Breast epithelium (tissue), 4 donors: Measurements from ENCODE around the gene CAMK2N2. TPM values are rescaled to one million over a fixed set of nuclear protein-coding genes. Genes with fewer than 3 reads are reported as not detected.

Experiments used
- DNase-seq, 2 donors: peaks; one replicate each; pipeline ENCODE4 v3.0.0-alpha.2; 2019; ENCODE audit warnings: low spot score in 2 of 2
- H3K27ac ChIP-seq, 2 donors: fragments of 200-600 bp; sonication (generic) in 1 of 2; one replicate each; pipeline ENCODE4 v1.5.1; 2016 to 2019; ENCODE audit warnings: mild to moderate bottlenecking in 1 of 2
- H3K27me3 ChIP-seq, 2 donors: fragments of 200-600 bp; sonication (generic) in 1 of 2; one replicate each; pipeline versions ENCODE4 v1.5.1 to v1.6.0; 2017 to 2019; ENCODE audit warnings: control low read depth in 1 of 2, mild to moderate bottlenecking in 1 of 2
- H3K36me3 ChIP-seq: fragments of 200-600 bp; one replicate; pipeline ENCODE4 v1.5.1; 2019
- H3K4me1 ChIP-seq, 2 donors: fragments of 200-600 bp; sonication (generic); one replicate each; pipeline ENCODE4 v1.5.1; 2016 to 2019; ENCODE audit warnings: control low read depth in 1 of 2
- H3K4me3 ChIP-seq, 3 donors: fragments of 200-600 bp; sonication (generic); 1 replicate in 2 of 3; 2 replicates in 1 of 3; pipeline ENCODE4 v1.5.1; 2016 to 2019; ENCODE audit warnings: mild to moderate bottlenecking in 3 of 3, moderate library complexity in 2 of 3
- H3K9me3 ChIP-seq, 2 donors: fragments of 200-600 bp; sonication (generic) in 1 of 2; one replicate each; pipeline ENCODE4 v1.5.1; 2016 to 2019; ENCODE audit warnings: control low read depth in 1 of 2
- CTCF ChIP-seq, 3 donors: fragments of 450-650 bp; IDR thresholded peaks; one replicate each; pipeline ENCODE4 v1.5.1; 2016 to 2017; ENCODE audit warnings: antibody characterized with exemption in 3 of 3, mild to moderate bottlenecking in 3 of 3, moderate library complexity in 3 of 3
- POLR2A ChIP-seq: fragments of 450-650 bp; IDR thresholded peaks from one replicate; pipeline ENCODE4 v1.6.1; 2016; ENCODE audit warnings: antibody characterized with exemption, mild to moderate bottlenecking, moderate library complexity
- POLR2AphosphoS5 ChIP-seq, 3 donors: sonication (generic); formaldehyde crosslinking; IDR thresholded peaks; one replicate each; pipeline ENCODE4 v1.6.1; 2017; ENCODE audit warnings: antibody characterized with exemption in 3 of 3
- intact Hi-C: fragments of 100-400 bp; cut with DNase I; formaldehyde crosslinking; loops from one replicate; pipeline ENCODE4 v1.15.1; 2023; ENCODE audit warnings: low total_unique reads
- total RNA-seq, 3 donors: library from RNA; depleted of rRNA; stranded (reverse); fragments of >200 nt; gene quantifications; one replicate each; pipeline ENCODE4 v1.1.0, GENCODE V29; 2016

The CAMK2N2 gene
- total RNA-seq, 3 donors from 2014 or later = not detected

- Histone ChIP-seq H3K4me3 (no peak overlapping the region), H3K9me3 (no peaks in the 10 kb centered on the region), H3K27me3 (peaks cover 10 to 37% of the 10 kb centered on the region in 2 donors), H3K4me1 (peaks cover 4 to 8% of the 10 kb centered on the region in 2 donors), H3K36me3 (no peaks in the 10 kb centered on the region), H3K27ac (no peak overlapping the region)
- intact Hi-C loops = loop anchor here (5.0 kb wide), 1 partner anchor 1954 kb away; no protein-coding TSS in a partner anchor
- no peak for DNase-seq
- no peak for TF ChIP-seq POLR2AphosphoS5 (IDR thresholded peaks at IDR 0.05)
- TF ChIP-seq POLR2A = no peak
- TF ChIP-seq CTCF (IDR thresholded peaks at IDR 0.05) = no peak
Measured at GRCh38 chr3:184233127-184233843, 28.1 kb downstream of the CAMK2N2 start.

GRCh38 chr3:184231671-184232070 lies 29.7 kb downstream of the CAMK2N2 start:
- Histone ChIP-seq H3K4me3 (no peak overlapping the region), H3K4me1 (peaks cover 4 to 8% of the 10 kb centered on the region in 2 donors), H3K27me3 (peaks cover 10 to 37% of the 10 kb centered on the region in 2 donors)

GRCh38 chr3:184230603-184231528 lies 30.5 kb downstream of the CAMK2N2 start:
- DNase-seq = peak; percentile 46 to 60
- Histone ChIP-seq H3K9me3 (no peaks in the 10 kb centered on the region), H3K27ac (no peak overlapping the region), H3K4me1 (peaks cover 4 to 8% of the 10 kb centered on the region in 2 donors), H3K27me3 (peaks cover 10 to 37% of the 10 kb centered on the region in 2 donors), H3K36me3 (no peaks in the 10 kb centered on the region), H3K4me3 (peak overlapping the region; percentile 41 to 68 (median 54))
- intact Hi-C loops = loop anchor here (5.0 kb wide), 1 partner anchor 1956 kb away; no protein-coding TSS in a partner anchor
- TF ChIP-seq POLR2A = no peak
- TF ChIP-seq POLR2AphosphoS5 (IDR thresholded peaks at IDR 0.05) = no peak
- TF ChIP-seq CTCF (IDR thresholded peaks at IDR 0.05) = no peak

More at GRCh38 chr3:184231671-184232070, 29.7 kb downstream of the CAMK2N2 start:
- Histone ChIP-seq H3K27ac (no peak overlapping the region), H3K36me3 (no peaks in the 10 kb centered on the region), H3K9me3 (no peaks in the 10 kb centered on the region)
- TF ChIP-seq POLR2A = no peak
- no peak for TF ChIP-seq CTCF (IDR thresholded peaks at IDR 0.05)
- TF ChIP-seq POLR2AphosphoS5 (IDR thresholded peaks at IDR 0.05) = no peak
- intact Hi-C loops = loop anchor here (5.0 kb wide), 1 partner anchor 1956 kb away; no protein-coding TSS in a partner anchor
- no peak for DNase-seq

- Histone ChIP-seq H3K27ac (no peak overlapping the region), H3K27me3 (peaks cover 10 to 37% of the 10 kb centered on the region in 2 donors), H3K36me3 (no peaks in the 10 kb centered on the region), H3K9me3 (no peaks in the 10 kb centered on the region), H3K4me3 (peak overlapping the region; percentile 41 to 68 (median 54)), H3K4me1 (peaks cover 4 to 8% of the 10 kb centered on the region in 2 donors)
- TF ChIP-seq POLR2AphosphoS5 (IDR thresholded peaks at IDR 0.05) (no peak), POLR2A (no peak), CTCF (IDR thresholded peaks at IDR 0.05) (no peak)
- DNase-seq = no peak
- intact Hi-C loops = loop anchor here (5.0 kb wide), 1 partner anchor 1957 kb away; no protein-coding TSS in a partner anchor
Measured at GRCh38 chr3:184230081-184230602, 31.2 kb downstream of the CAMK2N2 start.
